OCI-LY1 (cell line): ENCODE results near the gene HHIPL1.

Experiments used
- H2AFZ ChIP-seq: fragments of 200-600 bp; sonication (generic), shearing (Covaris generic); 2 replicates; pipeline ENCODE4 v1.6.0; 2014; ENCODE audit warnings: antibody characterized with exemption, mild to moderate bottlenecking, low read length
- H3F3A ChIP-seq: fragments of 200-600 bp; sonication (generic), shearing (Covaris generic); 2 replicates; pipeline ENCODE4 v1.6.0; 2014; ENCODE audit warnings: mild to moderate bottlenecking, antibody characterized with exemption, low read length, moderate library complexity; ENCODE audit not compliant: insufficient read depth
- H3K27ac ChIP-seq: fragments of 200-600 bp; sonication (generic); 2 replicates; pipeline ENCODE4 v1.5.1; 2014; ENCODE audit warnings: low read length, mixed run types, mild to moderate bottlenecking, low read depth; ENCODE audit not compliant: poor library complexity, severe bottlenecking
- H3K27me3 ChIP-seq: fragments of 200-600 bp; sonication (generic); 2 replicates; pipeline ENCODE4 v1.6.0; 2014; ENCODE audit warnings: antibody characterized with exemption, mild to moderate bottlenecking, low read length, moderate library complexity; ENCODE audit not compliant: insufficient read depth
- H3K36me3 ChIP-seq: fragments of 200-600 bp; sonication (generic); 2 replicates; pipeline ENCODE4 v1.6.1; 2014; ENCODE audit warnings: mild to moderate bottlenecking, antibody characterized with exemption, low read length, moderate library complexity, mixed read lengths; ENCODE audit not compliant: insufficient read depth
- H3K4me1 ChIP-seq: fragments of 200-600 bp; sonication (generic); 2 replicates; pipeline ENCODE4 v1.5.1; 2014; ENCODE audit warnings: mild to moderate bottlenecking, low read length, moderate library complexity; ENCODE audit not compliant: insufficient read depth, severe bottlenecking
- H3K4me2 ChIP-seq: fragments of 200-600 bp; sonication (generic), shearing (Covaris generic); 2 replicates; pipeline ENCODE4 v1.6.1; 2014; ENCODE audit warnings: low read length
- H3K4me3 ChIP-seq: fragments of 200-600 bp; sonication (generic); 2 replicates; pipeline ENCODE4 v1.5.1; 2014; ENCODE audit warnings: low read length, low read depth, mild to moderate bottlenecking, mixed read lengths; ENCODE audit not compliant: poor library complexity, severe bottlenecking
- H3K79me2 ChIP-seq: fragments of 200-600 bp; shearing (Covaris generic); 2 replicates; pipeline ENCODE4 v1.6.1; 2016; ENCODE audit warnings: mixed run types, low read length, mixed read lengths; ENCODE audit not compliant: insufficient read depth
- H3K9ac ChIP-seq: fragments of 200-600 bp; sonication (generic), shearing (Covaris generic); 2 replicates; pipeline ENCODE4 v1.6.1; 2014; ENCODE audit warnings: mild to moderate bottlenecking, low read length, mixed read lengths
- H3K9me2 ChIP-seq: fragments of 200-600 bp; sonication (generic), shearing (Covaris generic); 2 replicates; pipeline ENCODE4 v1.6.1; 2014; ENCODE audit warnings: low read depth, mild to moderate bottlenecking, low read length, mixed read lengths
- H3K9me3 ChIP-seq: fragments of 200-600 bp; shearing (Covaris generic); 2 replicates; pipeline ENCODE4 v1.6.1; 2014; ENCODE audit warnings: low read length, mixed read lengths
- H4K20me1 ChIP-seq: fragments of 200-600 bp; sonication (generic), shearing (Covaris generic); 2 replicates; pipeline ENCODE4 v1.6.0; 2016; ENCODE audit warnings: mild to moderate bottlenecking, low read length; ENCODE audit not compliant: insufficient read depth
- EZH2 ChIP-seq: fragments of 200-600 bp; sonication (generic), shearing (Covaris generic); IDR thresholded peaks from 2 replicates; pipeline ENCODE4 v1.8.0; 2017; ENCODE audit warnings: borderline replicate concordance, mixed run types, mild to moderate bottlenecking, antibody characterized with exemption, low read length, moderate library complexity, mixed read lengths
- TF ChIP-seq, protein P1 (sequence below): fragments of 200-600 bp; sonication (generic), shearing (Covaris generic); IDR thresholded peaks from 2 replicates; pipeline ENCODE4 v1.5.1; 2017; ENCODE audit warnings: mild to moderate bottlenecking, antibody characterized with exemption, low read length, moderate library complexity, mixed read lengths

HHIPL1 gene

GRCh38 chr14:99713972-99714371, 69.0 kb downstream of the HHIPL1 start:
- H3K79me2 ChIP-seq, result no peaks in the 10 kb centered on the region
- H3K4me2 ChIP-seq, result no peak overlapping the region
- no peak overlapping the region for H3K27ac ChIP-seq
- H3K4me1 ChIP-seq, result no peaks in the 10 kb centered on the region
- H3K9ac ChIP-seq, result no peak overlapping the region
- no peaks in the 10 kb centered on the region for H3K27me3 ChIP-seq
- no peak overlapping the region for H3K4me3 ChIP-seq
- H3K9me3 ChIP-seq, result no peaks in the 10 kb centered on the region
- TF ChIP-seq, protein P1, sequence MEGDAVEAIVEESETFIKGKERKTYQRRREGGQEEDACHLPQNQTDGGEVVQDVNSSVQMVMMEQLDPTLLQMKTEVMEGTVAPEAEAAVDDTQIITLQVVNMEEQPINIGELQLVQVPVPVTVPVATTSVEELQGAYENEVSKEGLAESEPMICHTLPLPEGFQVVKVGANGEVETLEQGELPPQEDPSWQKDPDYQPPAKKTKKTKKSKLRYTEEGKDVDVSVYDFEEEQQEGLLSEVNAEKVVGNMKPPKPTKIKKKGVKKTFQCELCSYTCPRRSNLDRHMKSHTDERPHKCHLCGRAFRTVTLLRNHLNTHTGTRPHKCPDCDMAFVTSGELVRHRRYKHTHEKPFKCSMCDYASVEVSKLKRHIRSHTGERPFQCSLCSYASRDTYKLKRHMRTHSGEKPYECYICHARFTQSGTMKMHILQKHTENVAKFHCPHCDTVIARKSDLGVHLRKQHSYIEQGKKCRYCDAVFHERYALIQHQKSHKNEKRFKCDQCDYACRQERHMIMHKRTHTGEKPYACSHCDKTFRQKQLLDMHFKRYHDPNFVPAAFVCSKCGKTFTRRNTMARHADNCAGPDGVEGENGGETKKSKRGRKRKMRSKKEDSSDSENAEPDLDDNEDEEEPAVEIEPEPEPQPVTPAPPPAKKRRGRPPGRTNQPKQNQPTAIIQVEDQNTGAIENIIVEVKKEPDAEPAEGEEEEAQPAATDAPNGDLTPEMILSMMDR, result no peak
- TF ChIP-seq EZH2, result no peak
- H3K36me3 ChIP-seq, result no peaks in the 10 kb centered on the region
- H2AFZ ChIP-seq, result no peak overlapping the region
- no peaks in the 10 kb centered on the region for H3K9me2 ChIP-seq
- no peaks in the 10 kb centered on the region for H4K20me1 ChIP-seq
- H3F3A ChIP-seq, result no peaks in the 10 kb centered on the region

DNA sequence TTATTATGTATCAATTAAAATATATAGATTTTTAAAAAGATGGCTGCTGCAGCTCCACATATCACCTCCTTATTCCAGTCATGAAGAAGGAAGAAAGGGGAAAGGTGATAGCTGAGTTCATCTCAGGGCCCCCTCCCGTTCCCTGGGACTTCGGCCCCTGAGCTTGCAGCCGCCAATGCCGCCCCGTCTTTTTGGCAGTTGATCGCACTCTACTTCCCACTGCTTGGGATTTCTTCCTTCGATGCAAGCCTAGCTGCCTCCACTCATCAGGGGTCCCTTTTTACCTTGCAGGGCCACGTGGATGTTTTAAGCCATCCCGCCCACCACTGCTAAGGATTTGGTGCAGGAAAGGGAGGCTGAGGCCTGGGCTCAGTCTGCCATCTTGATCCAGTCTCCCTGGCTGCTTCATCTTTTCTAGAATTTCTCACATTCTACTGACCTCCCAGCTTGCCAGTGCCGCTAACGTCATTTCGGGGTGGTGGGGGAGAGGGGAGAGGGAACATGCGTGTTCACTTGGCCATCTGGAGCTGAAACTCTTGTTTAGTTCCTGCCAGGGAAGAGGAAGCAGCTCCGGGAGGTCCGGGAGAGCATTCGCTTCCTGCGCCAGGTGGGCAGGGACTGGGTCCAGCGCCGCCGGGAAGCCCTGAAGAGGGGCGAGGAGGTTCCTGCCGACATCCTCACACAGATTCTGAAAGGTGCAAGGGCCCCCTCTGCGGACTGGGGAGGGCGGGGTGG, 70.5 kb downstream of the HHIPL1 start:
- TF ChIP-seq, protein P1, result no peak
- TF ChIP-seq EZH2, result no peak
- H3K36me3 ChIP-seq, result no peaks in the 10 kb centered on the region
- no peaks in the 10 kb centered on the region for H3K27me3 ChIP-seq
- H3K4me2 ChIP-seq, result no peak overlapping the region
- no peaks in the 10 kb centered on the region for H3K9me3 ChIP-seq
- no peaks in the 10 kb centered on the region for H4K20me1 ChIP-seq
- no peak overlapping the region for H3K27ac ChIP-seq
- no peaks in the 10 kb centered on the region for H3K9me2 ChIP-seq
- H3K4me3 ChIP-seq, result no peak overlapping the region
- H3F3A ChIP-seq, result no peaks in the 10 kb centered on the region
- H2AFZ ChIP-seq, result no peak overlapping the region
- no peaks in the 10 kb centered on the region for H3K4me1 ChIP-seq
- no peak overlapping the region for H3K9ac ChIP-seq
- H3K79me2 ChIP-seq, result no peaks in the 10 kb centered on the region

DNA sequence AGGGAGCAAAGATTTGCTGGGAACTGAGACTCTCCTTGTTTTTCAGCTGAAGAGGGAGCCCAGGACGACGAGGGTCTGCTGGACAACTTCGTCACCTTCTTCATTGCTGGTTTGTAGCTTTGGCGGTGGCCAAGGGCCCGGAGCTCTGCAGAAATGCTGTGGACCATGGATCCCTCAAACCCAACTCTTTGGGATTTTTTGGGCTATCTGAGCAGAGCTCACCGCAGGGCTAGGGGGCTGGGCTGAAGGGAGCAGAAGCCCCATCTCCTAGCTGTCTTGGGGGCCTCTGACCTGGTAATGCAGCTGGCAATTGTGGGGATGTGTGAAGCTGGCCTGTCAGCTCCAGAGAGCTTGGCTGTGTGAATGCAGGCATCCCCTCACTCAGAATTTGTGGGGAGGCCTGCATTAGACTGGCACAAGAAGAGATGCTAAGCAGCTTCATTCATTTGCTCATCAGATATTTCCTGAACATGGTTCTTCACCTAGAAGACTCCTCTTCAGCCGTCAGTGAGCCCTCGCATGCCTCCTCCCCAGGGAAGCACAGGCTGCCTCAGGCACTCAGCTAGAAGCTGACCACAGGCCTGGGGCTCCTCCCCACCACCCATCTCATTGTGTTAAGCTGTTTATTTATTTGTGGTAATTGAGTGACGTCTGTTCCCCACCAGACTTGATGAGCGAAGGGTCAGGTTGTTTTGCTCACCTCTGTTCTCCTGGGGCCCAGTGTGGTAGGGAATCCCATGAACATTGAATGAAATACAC, 71.3 kb downstream of the HHIPL1 start:
- no peaks in the 10 kb centered on the region for H3K79me2 ChIP-seq
- H2AFZ ChIP-seq, result no peak overlapping the region
- H3K9me2 ChIP-seq, result no peaks in the 10 kb centered on the region
- no peak for TF ChIP-seq EZH2
- TF ChIP-seq, protein P1, result no peak
- H3K4me2 ChIP-seq, result no peak overlapping the region
- no peaks in the 10 kb centered on the region for H3K36me3 ChIP-seq
- H3K4me1 ChIP-seq, result no peaks in the 10 kb centered on the region
- H3K9ac ChIP-seq, result no peak overlapping the region
- H3K9me3 ChIP-seq, result no peaks in the 10 kb centered on the region
- H4K20me1 ChIP-seq, result no peaks in the 10 kb centered on the region
- H3F3A ChIP-seq, result no peaks in the 10 kb centered on the region
- H3K27ac ChIP-seq, result no peak overlapping the region
- H3K27me3 ChIP-seq, result no peaks in the 10 kb centered on the region
- H3K4me3 ChIP-seq, result no peak overlapping the region
